ELR (cell line): Measurements from ENCODE around the gene TNIP2.
A peak's percentile ranks its signal among the peaks of the same experiment; 100 is the strongest.
"Not testable (repeated sequence)": the region's sequence is repeated elsewhere in the genome, so short reads cannot be mapped to it uniquely, and the experiment has no call there.

Experiments
- DNase-seq: peaks from one replicate; pipeline ENCODE4 v3.0.0-alpha.2; 2015; ENCODE audit warnings: low read depth

TNIP2 gene

GRCh38 chr4:2771264-2771663, 15.1 kb upstream of the TNIP2 start:
- no peak for DNase-seq

GRCh38 chr4:2768921-2769336, 12.8 kb upstream of the TNIP2 start:
- DNase-seq = no peak

GRCh38 chr4:2768124-2768523, 12.0 kb upstream of the TNIP2 start:
- no peak for DNase-seq

- no peak for DNase-seq
Measured at GRCh38 chr4:2767705-2768074, 11.6 kb upstream of the TNIP2 start.

- DNase-seq = no peak
Measured at GRCh38 chr4:2767046-2767704, 11.0 kb upstream of the TNIP2 start.

- DNase-seq = no peak
Measured at GRCh38 chr4:2765832-2766526, 9.8 kb upstream of the TNIP2 start.

GRCh38 chr4:2763511-2763967, 7.4 kb upstream of the TNIP2 start:
- no peak for DNase-seq

GRCh38 chr4:2762486-2763370, 6.6 kb upstream of the TNIP2 start:
- not testable (repeated sequence) for DNase-seq

- no peak for DNase-seq
Measured at GRCh38 chr4:2762048-2762447, 5.9 kb upstream of the TNIP2 start.

GRCh38 chr4:2761035-2761923, 5.1 kb upstream of the TNIP2 start:
- DNase-seq = no peak

GRCh38 chr4:2757426-2757825, 1.3 kb upstream of the TNIP2 start:
- DNase-seq = no peak

- no peak for DNase-seq
Measured at GRCh38 chr4:2756691-2757350, 685 bp upstream of the TNIP2 start.

GRCh38 chr4:2754848-2755819, 1.0 kb downstream of the TNIP2 start:
- no peak for DNase-seq

GRCh38 chr4:2753436-2753835, 2.7 kb downstream of the TNIP2 start:
- DNase-seq = no peak

GRCh38 chr4:2750719-2751605, 5.2 kb downstream of the TNIP2 start:
- DNase-seq = no peak

GRCh38 chr4:2746891-2747695, 9.0 kb downstream of the TNIP2 start:
- no peak for DNase-seq

GRCh38 chr4:2745981-2746806, 9.9 kb downstream of the TNIP2 start:
- DNase-seq = peak; percentile 90
